H1 (cell line): ENCODE results near the gene KNDC1. TPM values are rescaled to one million over a fixed set of nuclear protein-coding genes. Genes with fewer than 3 reads are reported as not detected.
A peak's percentile ranks its signal among the peaks of the same experiment; 100 is the strongest.

Source experiments
- CTCF ChIA-PET: fragments of 300-600 bp; sonication (Branson Sonifier 250); formaldehyde crosslinking; loops from one replicate; lab custom pipeline; 2021; ENCODE audit not compliant: partially characterized antibody; lab: Charles Lee
- POLR2A ChIA-PET: fragments of 300-600 bp; sonication (Branson Sonifier 250); formaldehyde crosslinking; loops from one replicate; lab custom pipeline; 2021; ENCODE audit warnings: inconsistent platforms; ENCODE audit not compliant: partially characterized antibody; lab: Charles Lee
- DNase-seq, 2 experiments: peaks; one replicate each; pipeline versions ENCODE4 v3.0.0 to v3.0.0-alpha.2; 2010 to 2022; ENCODE audit warnings: low spot score in 2 of 2, low read depth in 1 of 2, mixed read lengths in 1 of 2
- FAIRE-seq: peaks from 2 replicates; lab custom pipeline; 2011; peaks lifted over from hg19 to GRCh38; lab: Jason Lieb, UNC
- H2AFZ ChIP-seq: 2 replicates; pipeline ENCODE4 v1.8.1; 2012; ENCODE audit warnings: low read length, inconsistent platforms
- H2AK5ac ChIP-seq: 2 replicates; pipeline ENCODE4 v1.6.1; 2013; ENCODE audit warnings: low read depth, low read length
- H2BK120ac ChIP-seq: replicated peaks from 2 replicates; pipeline ENCODE3; 2013; ENCODE audit warnings: low read depth, low read length, inconsistent platforms
- H2BK12ac ChIP-seq: 2 replicates; pipeline ENCODE4 v1.6.1; 2013; ENCODE audit warnings: low read depth, low read length
- H2BK15ac ChIP-seq: 2 replicates; pipeline ENCODE4 v1.6.1; 2013; ENCODE audit warnings: low read length
- H2BK20ac ChIP-seq: 2 replicates; pipeline ENCODE4 v1.6.1; 2013; ENCODE audit warnings: low read length
- H2BK5ac ChIP-seq: 2 replicates; pipeline ENCODE4 v1.6.1; 2013; ENCODE audit warnings: low read depth, low read length
- H3K14ac ChIP-seq: 2 replicates; pipeline ENCODE4 v1.6.1; 2013; ENCODE audit warnings: inconsistent platforms; ENCODE audit not compliant: insufficient read length
- H3K18ac ChIP-seq: 2 replicates; pipeline ENCODE4 v1.6.1; 2013; ENCODE audit warnings: low read length; ENCODE audit errors: extremely low read depth
- H3K23ac ChIP-seq: 2 replicates; pipeline ENCODE4 v1.6.1; 2013; ENCODE audit warnings: inconsistent platforms; ENCODE audit not compliant: insufficient read length
- H3K23me2 ChIP-seq: 2 replicates; pipeline ENCODE4 v1.6.1; 2013; ENCODE audit warnings: low read depth, low read length
- H3K27ac ChIP-seq: 2 replicates; pipeline ENCODE4 v1.6.1; 2011; ENCODE audit warnings: low read depth, low read length, inconsistent platforms
- H3K27me3 ChIP-seq, 4 experiments: replicated peaks in 1 of 4; 1 replicate in 1 of 4; 2 replicates in 3 of 4; pipeline versions ENCODE4 v1.6.1 to v1.8.1; 2011 to 2013; ENCODE audit warnings: low read length in 3 of 4, mild to moderate bottlenecking in 3 of 4, inconsistent platforms in 2 of 4, mixed read lengths in 2 of 4, moderate library complexity in 1 of 4; ENCODE audit not compliant: control insufficient read depth in 3 of 4, insufficient read depth in 3 of 4; ENCODE audit errors: extremely low read depth in 1 of 4
- H3K36me3 ChIP-seq, 4 experiments: 2 replicates each; pipeline versions ENCODE4 v1.6.1 to v1.8.1; 2011 to 2013; ENCODE audit warnings: mild to moderate bottlenecking in 4 of 4, low read length in 3 of 4, moderate library complexity in 2 of 4, control low read depth in 1 of 4, inconsistent platforms in 1 of 4; ENCODE audit not compliant: insufficient read depth in 4 of 4, control insufficient read depth in 2 of 4
- H3K4ac ChIP-seq: replicated peaks from 2 replicates; pipeline ENCODE3; 2013; ENCODE audit warnings: low read length, low read depth, mixed read lengths, inconsistent platforms; ENCODE audit not compliant: insufficient read length
- H3K4me1 ChIP-seq, 4 experiments: replicated peaks in 1 of 4; 1 replicate in 1 of 4; 2 replicates in 3 of 4; pipeline versions ENCODE4 v1.6.1 to v1.8.1; 2011 to 2013; ENCODE audit warnings: low read length in 3 of 4, inconsistent platforms in 2 of 4, mixed read lengths in 1 of 4; ENCODE audit not compliant: insufficient read depth in 4 of 4, control insufficient read depth in 3 of 4
- H3K4me2 ChIP-seq, 2 experiments: 2 replicates each; pipeline versions ENCODE4 v1.6.1 to v1.8.1; 2011 to 2013; ENCODE audit warnings: low read depth in 2 of 2, low read length in 2 of 2, control low read depth in 1 of 2, inconsistent platforms in 1 of 2, mild to moderate bottlenecking in 1 of 2; ENCODE audit not compliant: insufficient read depth in 1 of 2
- H3K4me3 ChIP-seq, 4 experiments: fragments of 200-600, 300-600 bp in 1 of 4; sonication (generic), shearing (Covaris generic), sonication (Bioruptor Twin) in 1 of 4; 2 replicates each; pipeline versions ENCODE4 v1.5.1 to v1.8.1; 2011 to 2016; ENCODE audit warnings: low read length in 4 of 4, low read depth in 3 of 4, control low read depth in 2 of 4, inconsistent platforms in 2 of 4, mild to moderate bottlenecking in 2 of 4, mixed read lengths in 1 of 4, moderate library complexity in 1 of 4; ENCODE audit not compliant: insufficient read depth in 2 of 4; ENCODE audit errors: extremely low read depth in 1 of 4
- H3K56ac ChIP-seq: replicated peaks from 2 replicates; pipeline ENCODE3; 2013; ENCODE audit warnings: low read depth, mild to moderate bottlenecking, mixed read lengths, low read length, inconsistent platforms; ENCODE audit not compliant: insufficient read length
- H3K79me1 ChIP-seq: 2 replicates; pipeline ENCODE4 v1.6.1; 2013; ENCODE audit warnings: low read depth, low read length, control low read depth
- H3K79me2 ChIP-seq, 2 experiments: 2 replicates each; pipeline versions ENCODE4 v1.6.1 to v1.8.1; 2012 to 2013; ENCODE audit warnings: low read length in 2 of 2, mild to moderate bottlenecking in 2 of 2, inconsistent platforms in 1 of 2; ENCODE audit not compliant: insufficient read depth in 2 of 2, control insufficient read depth in 1 of 2
- H3K9ac ChIP-seq, 4 experiments: replicated peaks in 1 of 4; 1 replicate in 1 of 4; 2 replicates in 3 of 4; pipeline versions ENCODE4 v1.6.1 to v1.8.1; 2011 to 2013; ENCODE audit warnings: low read depth in 3 of 4, low read length in 3 of 4, control low read depth in 2 of 4, mild to moderate bottlenecking in 2 of 4, moderate library complexity in 2 of 4, inconsistent platforms in 1 of 4; ENCODE audit errors: extremely low read depth in 1 of 4
- H3K9me3 ChIP-seq, 2 experiments: 2 replicates each; pipeline versions ENCODE4 v1.6.1 to v1.8.1; 2012 to 2013; ENCODE audit warnings: mild to moderate bottlenecking in 2 of 2, moderate library complexity in 2 of 2, control low read depth in 1 of 2, inconsistent platforms in 1 of 2, low read depth in 1 of 2, low read length in 1 of 2, mixed read lengths in 1 of 2; ENCODE audit not compliant: insufficient read depth in 2 of 2
- H4K20me1 ChIP-seq, 2 experiments: replicated peaks in 1 of 2; 2 replicates each; pipeline versions ENCODE3 to v1.8.1; 2011 to 2013; ENCODE audit warnings: inconsistent platforms in 2 of 2, low read length in 2 of 2, mild to moderate bottlenecking in 1 of 2; ENCODE audit not compliant: insufficient read depth in 2 of 2, control insufficient read depth in 1 of 2
- H4K5ac ChIP-seq: 2 replicates; pipeline ENCODE4 v1.6.1; 2013; ENCODE audit warnings: low read length, low read depth, mixed read lengths, inconsistent platforms; ENCODE audit not compliant: insufficient read length
- H4K8ac ChIP-seq: 2 replicates; pipeline ENCODE4 v1.8.0; 2013; ENCODE audit warnings: mild to moderate bottlenecking, moderate library complexity, low read length, inconsistent platforms; ENCODE audit not compliant: insufficient read depth; ENCODE audit errors: extremely low read depth
- H4K91ac ChIP-seq: replicated peaks from 2 replicates; pipeline ENCODE3; 2013; ENCODE audit warnings: low read length, mixed read lengths, inconsistent platforms; ENCODE audit not compliant: insufficient read length
- BRCA1 ChIP-seq: IDR thresholded peaks from 2 replicates; pipeline ENCODE4 v1.6.1; 2012; ENCODE audit warnings: low read depth, low read length, improper control_type of control experiment
- JUN ChIP-seq: IDR thresholded peaks from 2 replicates; pipeline ENCODE4 v1.6.1; 2011; ENCODE audit warnings: low read depth, mild to moderate bottlenecking, improper control_type of control experiment, low read length
- KDM4A ChIP-seq: IDR thresholded peaks from one replicate; pipeline ENCODE4 v1.7.1; 2012; ENCODE audit warnings: low read depth, mild to moderate bottlenecking, moderate library complexity, low read length, inconsistent platforms; ENCODE audit not compliant: severe bottlenecking
- NANOG ChIP-seq: IDR thresholded peaks from 2 replicates; pipeline ENCODE4 v1.6.1; 2011; ENCODE audit warnings: low read length, low read depth, mild to moderate bottlenecking, inconsistent platforms; ENCODE audit not compliant: insufficient read depth, poor library complexity, severe bottlenecking
- PHF8 ChIP-seq: fragments of 200-600 bp; sonication (generic); conservative IDR thresholded peaks from 2 replicates; pipeline ENCODE4 v1.7.1; 2012; ENCODE audit warnings: low read depth, mild to moderate bottlenecking, inconsistent platforms, low read length, moderate library complexity
- POLR2AphosphoS5 ChIP-seq: IDR thresholded peaks from 2 replicates; pipeline ENCODE4 v1.6.1; 2011; ENCODE audit warnings: low read depth, low read length
- RFX5 ChIP-seq: IDR thresholded peaks from 2 replicates; pipeline ENCODE4 v1.6.1; 2011; ENCODE audit warnings: low read depth, low read length, improper control_type of control experiment, borderline replicate concordance
- RNF2 ChIP-seq: fragments of 200-900, 300-1000 bp; sonication (generic); IDR thresholded peaks from 2 replicates; pipeline ENCODE4 v1.7.1; 2016; ENCODE audit warnings: borderline replicate concordance, low read depth, mild to moderate bottlenecking, antibody characterized with exemption, low read length; ENCODE audit not compliant: poor library complexity, severe bottlenecking; ENCODE audit errors: missing control alignments
- SUZ12 ChIP-seq: fragments of 200-600 bp; sonication (generic); IDR thresholded peaks from 2 replicates; pipeline ENCODE4 v1.6.1; 2012; ENCODE audit warnings: mild to moderate bottlenecking, inconsistent platforms, low read length, moderate library complexity, mixed read lengths
- whole genome bisulfite sequencing, 2 experiments: shearing (Covaris generic) in 1 of 2; methylation state at CpG; one replicate each; pipeline versions ENCODE4 v1.1.6 to v1.1.7; 2013 to 2015; ENCODE audit warnings: low lambda C conversion rate in 2 of 2, mixed read lengths in 2 of 2, inconsistent platforms in 1 of 2, low coverage in 1 of 2, missing lambda C conversion rate in 1 of 2; ENCODE audit not compliant: insufficient replicate concordance in 2 of 2, insufficient coverage in 1 of 2, insufficient read length in 1 of 2; ENCODE audit errors: extremely low coverage in 1 of 2, missing lambda C conversion rate in 1 of 2; 5-methylcytosine and 5-hydroxymethylcytosine counted together
- polyA plus RNA-seq, 7 experiments: library from polyadenylated mRNA; depleted of rRNA in 3 of 7; stranded (reverse) in 5 of 7; unstranded in 2 of 7; fragments of >200 nt in 5 of 7; fragments of 200-250 nt in 2 of 7; gene quantifications; 1 replicate in 5 of 7; 2 replicates in 1 of 7; 4 replicates in 1 of 7; pipeline versions ENCODE4 v1.2.1 to v1.2.3, GENCODE V29; 2011 to 2013; ENCODE audit warnings: missing spikeins in 2 of 7, mixed read lengths in 2 of 7
- total RNA-seq: library from RNA; stranded (reverse); fragmentation: NEBNext Ultra II Directional; extraction: Animal tissue kit (Norgen Biotek cat#: 25700); gene quantifications from 2 replicates; pipeline ENCODE4 v1.2.1, GENCODE V29; 2021

The KNDC1 gene
- total and polyA plus RNA-seq, 2 of the 8 experiments (the other 6 are each of a cell fraction or from before 2014, with no cell fraction given) = 7.5 to 16.7 TPM

- H4K8ac ChIP-seq = no peak overlapping the region
- H4K91ac ChIP-seq = peak overlapping the region; percentile 72
- no peak for FAIRE-seq
- no peak overlapping the region for H2AFZ ChIP-seq
- peak overlapping the region; percentile 75; the same call in 1 of the 2 replicates for H2AK5ac ChIP-seq
- peaks cover 13% of the 10 kb centered on the region; the same call in 1 of the 2 replicates for H3K23me2 ChIP-seq
- H2BK15ac ChIP-seq = no peak overlapping the region
- no peak for TF ChIP-seq RNF2
- no peak for TF ChIP-seq POLR2AphosphoS5
- TF ChIP-seq BRCA1 = no peak
- peak; percentile 26; the same call in 1 of the 2 replicates for TF ChIP-seq SUZ12
- TF ChIP-seq RFX5 = no peak
- TF ChIP-seq JUN = no peak
- no peak for TF ChIP-seq PHF8
- TF ChIP-seq NANOG = peak; percentile 85
- no peak for TF ChIP-seq KDM4A
- TF ChIP-seq, all 59 proteins: peak for 2
- peak overlapping the region; percentile 26 for H3K56ac ChIP-seq
- no peaks in the 10 kb centered on the region; the same call in 1 of the 2 replicates for H3K79me1 ChIP-seq
- ChIA-PET POLR2A (interaction anchor here (0.9 to 1.4 kb wide), 4 partner anchors 11 to 72 kb away, joined by 3 to 5 read pairs (median 4); no protein-coding TSS in a partner anchor), CTCF (interaction anchor here (0.8 to 1.3 kb wide), 3 partner anchors 14 to 765 kb away, joined by 3 to 4 read pairs (median 3); no protein-coding TSS in a partner anchor)
- no peak overlapping the region for H3K23ac ChIP-seq
- peak overlapping the region; percentile 52 to 91 for H3K4me2 ChIP-seq
- no peaks in the 10 kb centered on the region for H3K79me2 ChIP-seq
- no peak overlapping the region for H3K4ac ChIP-seq
- H3K9ac ChIP-seq = no peak overlapping the region
- H3K9me3 ChIP-seq = peaks cover 0 to 8% of the 10 kb centered on the region in 2 experiments; a peak in 1 of 4 replicates
- peak overlapping the region; percentile 97 for H3K18ac ChIP-seq
- peaks cover 0 to 35% (median 20%) of the 10 kb centered on the region in 4 experiments; a peak in 6 of 7 replicates for H3K4me1 ChIP-seq
- peak overlapping the region; percentile 87; the same call in 1 of the 2 replicates for H2BK12ac ChIP-seq
- H2BK120ac ChIP-seq = no peak overlapping the region
- DNase-seq = peak in 1 of 2 experiments; percentile 53
- no peak overlapping the region for H3K27ac ChIP-seq
- no peak overlapping the region for H3K14ac ChIP-seq
- peak overlapping the region in 2 of 4 experiments; percentile 54 to 63; a peak in 2 of 8 replicates for H3K4me3 ChIP-seq
- H4K20me1 ChIP-seq = no peaks in the 10 kb centered on the region
- no peak overlapping the region for H4K5ac ChIP-seq
- H3K36me3 ChIP-seq = peaks cover 0 to 12% (median 4%) of the 10 kb centered on the region in 4 experiments; a peak in 3 of 8 replicates
- no peak overlapping the region; the same call in 1 of the 2 replicates for H2BK20ac ChIP-seq
- 52% methylated on average over 11 of the region's 11 CpGs; no CpG with 5 or more reads in 1 of the 2 experiments for WGBS, 2 experiments
- H3K27me3 ChIP-seq = peaks cover 34 to 54% (median 51%) of the 10 kb centered on the region in 4 experiments
- peak overlapping the region; percentile 87; the same call in 1 of the 2 replicates for H2BK5ac ChIP-seq
Observed at GRCh38 chr10:133231946-133232574, 72.0 kb downstream of the KNDC1 start.
